Caki2 (cell line): Measurements from ENCODE around the gene CCNJ. TPM values are rescaled to one million over a fixed set of nuclear protein-coding genes. Genes with fewer than 3 reads are reported as not detected.
"Not testable (repeated sequence)": the region's sequence is repeated elsewhere in the genome, so short reads cannot be mapped to it uniquely, and the experiment has no call there.

Experiments
- DNase-seq: peaks from one replicate; pipeline ENCODE4 v3.0.0-alpha.2; 2015; ENCODE audit warnings: low read depth
- in situ Hi-C: cut with HindIII; loops from 2 replicates; pipeline ENCODE4 v1.10.0; 2016; ENCODE audit warnings: low sequenced_read_pairs, low pct_unique_long_range_greater_than_20kb, mixed read lengths
- total RNA-seq: library from RNA; depleted of rRNA; stranded (reverse); fragments of >200 nt; shearing (Covaris generic); gene quantifications from 2 replicates; pipeline ENCODE4 v1.2.3, GENCODE V29; 2014; ENCODE audit warnings: low replicate concordance

CCNJ gene
- total RNA-seq, 1 experiment from 2014 or later, result 1.6 TPM

GRCh38 chr10:96047925-96048324, 4.5 kb downstream of the CCNJ start:
- in situ Hi-C loops, DNase-seq: not testable (repeated sequence)

GRCh38 chr10:96049340-96049739, 6.0 kb downstream of the CCNJ start:
- in situ Hi-C loops, result no loop called here
- no peak for DNase-seq

- no peak for DNase-seq
- in situ Hi-C loops, result no loop called here
These were observed 10.6 kb downstream of the CCNJ start for GRCh38 chr10:96053985-96054384.

DNA sequence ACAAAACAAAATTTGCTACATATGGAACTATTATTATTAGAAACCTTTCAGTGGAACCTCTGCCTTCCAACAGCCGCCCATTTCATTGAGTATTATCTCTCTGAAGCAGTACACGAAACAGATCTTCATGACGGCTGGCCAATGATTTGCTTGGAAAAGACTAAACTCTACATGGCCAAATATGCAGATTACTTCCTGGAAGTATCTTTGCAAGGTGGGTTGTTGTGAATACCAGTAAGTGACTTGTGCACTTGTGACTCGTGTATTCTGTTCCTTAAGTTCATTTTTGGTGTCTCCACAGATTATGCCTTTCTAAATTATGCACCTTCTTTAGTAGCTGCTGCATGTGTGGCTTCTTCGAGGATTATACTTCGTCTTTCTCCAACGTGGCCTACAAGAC, 13.4 kb downstream of the CCNJ start:
- no peak for DNase-seq
- in situ Hi-C loops, result no loop called here

- in situ Hi-C loops, result no loop called here
- DNase-seq, result no peak
These were observed 17.8 kb downstream of the CCNJ start for GRCh38 chr10:96061232-96061631.

GRCh38 chr10:96072674-96073073, 29.3 kb downstream of the CCNJ start:
- in situ Hi-C loops, result no loop called here
- DNase-seq, result no peak

- in situ Hi-C loops, result no loop called here
- no peak for DNase-seq
These were observed 30.3 kb downstream of the CCNJ start for GRCh38 chr10:96073722-96074121.

DNA sequence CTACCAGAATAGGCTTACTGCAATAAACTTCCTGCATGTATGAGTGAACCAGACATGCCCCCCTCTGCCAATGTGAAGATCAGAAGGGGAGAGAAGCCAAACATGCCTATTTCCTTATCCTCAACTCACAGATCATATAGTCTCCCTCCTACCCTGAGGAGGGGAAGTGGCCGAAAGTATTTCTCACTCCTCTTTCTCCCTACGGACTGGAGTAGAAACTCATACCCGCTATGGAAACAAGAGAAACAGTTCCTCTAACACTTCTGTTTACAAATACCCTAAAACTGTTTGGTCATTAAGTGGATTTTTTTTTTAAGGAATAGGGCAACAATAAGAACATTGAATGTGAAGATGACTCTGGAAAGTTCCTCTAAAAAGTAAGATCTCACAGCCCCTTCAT, 31.4 kb downstream of the CCNJ start:
- no peak for DNase-seq
- in situ Hi-C loops, result no loop called here

- in situ Hi-C loops, result no loop called here
- DNase-seq, result no peak
These were observed 32.6 kb downstream of the CCNJ start for GRCh38 chr10:96075977-96076376.

- DNase-seq, result no peak
- in situ Hi-C loops, result no loop called here
These were observed 33.8 kb downstream of the CCNJ start for GRCh38 chr10:96077156-96077555.

DNA sequence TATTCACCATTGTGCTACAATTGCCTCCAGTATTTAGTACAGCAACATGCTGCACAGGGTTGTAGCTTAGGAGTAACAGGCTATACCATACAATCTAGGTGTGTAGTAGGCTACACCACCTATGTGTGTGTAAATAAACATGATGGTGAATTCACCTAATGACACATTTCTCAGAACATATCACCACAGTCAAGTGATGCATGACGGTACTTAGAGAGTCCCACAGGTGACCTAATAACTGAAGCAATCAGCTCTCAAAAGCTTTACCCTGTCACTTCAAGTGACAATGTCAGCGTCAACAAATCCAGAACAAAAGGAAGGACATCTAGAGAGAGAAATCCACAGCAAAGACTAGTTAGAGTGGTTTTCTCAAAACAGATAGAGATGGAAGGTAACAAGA, 38.8 kb downstream of the CCNJ start:
- DNase-seq, result no peak
- in situ Hi-C loops, result no loop called here

DNA sequence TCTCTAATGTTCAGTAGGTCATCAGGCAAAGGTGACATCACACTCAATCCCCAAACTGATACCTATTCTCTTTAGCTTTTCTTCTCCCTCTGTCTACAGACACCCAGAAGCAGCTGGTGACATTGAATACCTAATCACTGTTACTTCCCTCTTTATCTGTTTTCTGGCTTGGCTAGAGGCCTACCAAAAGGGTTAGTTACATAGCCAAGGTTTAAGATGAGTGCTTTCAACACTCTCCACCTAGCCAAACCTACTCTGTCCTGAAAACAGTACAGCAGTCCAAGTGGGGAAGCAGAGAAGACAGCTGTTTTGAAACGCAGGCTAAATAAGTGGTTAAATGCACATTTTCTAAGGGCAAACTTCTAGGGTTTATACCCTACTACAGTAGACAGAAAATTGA, 39.4 kb downstream of the CCNJ start:
- in situ Hi-C loops, result no loop called here

GRCh38 chr10:96089116-96089515, 45.7 kb downstream of the CCNJ start:
- no peak for DNase-seq
- in situ Hi-C loops, result no loop called here

More for the DNA sequence above, 39.4 kb downstream of the CCNJ start:
- no peak for DNase-seq

GRCh38 chr10:96089670-96090462, 46.5 kb downstream of the CCNJ start:
- peak; percentile 81 for DNase-seq
- in situ Hi-C loops, result no loop called here

DNA sequence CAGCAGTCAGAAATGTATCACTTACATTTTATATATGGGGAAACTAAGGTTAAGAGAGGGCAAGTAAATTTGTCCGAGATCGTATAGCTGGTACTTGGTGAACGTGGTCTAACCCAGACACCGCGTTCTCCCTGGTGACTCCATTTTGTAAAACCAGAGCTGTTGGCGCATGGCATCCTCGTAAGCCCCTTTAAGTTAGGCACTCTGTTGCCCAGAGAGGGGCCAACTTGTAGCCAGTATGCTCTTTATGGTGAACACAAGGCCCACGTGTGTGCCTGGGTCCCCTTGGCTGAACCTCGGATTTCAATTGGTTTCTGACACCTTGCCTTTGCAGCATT, 47.0 kb downstream of the CCNJ start:
- DNase-seq, result no peak
- in situ Hi-C loops, result no loop called here

- no peak for DNase-seq
- in situ Hi-C loops, result no loop called here
These were observed 49.8 kb downstream of the CCNJ start for GRCh38 chr10:96092999-96093767.

DNA sequence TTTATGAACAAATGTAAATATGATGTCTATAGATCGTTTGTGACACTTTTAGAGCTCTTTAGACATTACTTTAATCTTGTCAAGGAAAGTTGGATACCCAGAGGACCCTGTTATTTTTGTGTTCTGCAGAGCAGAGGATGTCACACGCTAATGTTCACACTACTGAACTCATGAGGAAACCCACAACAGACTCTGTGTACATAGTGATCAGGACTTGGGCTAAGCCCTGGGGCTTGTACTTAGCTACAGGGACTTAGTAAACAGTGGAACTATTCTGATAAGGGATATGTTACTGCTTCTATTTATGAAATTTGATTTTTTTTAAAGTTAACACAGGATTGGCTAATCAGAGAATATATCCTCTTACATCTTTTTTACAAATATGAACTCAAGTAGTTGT, 50.6 kb downstream of the CCNJ start:
- DNase-seq, result no peak
- in situ Hi-C loops, result no loop called here

DNA sequence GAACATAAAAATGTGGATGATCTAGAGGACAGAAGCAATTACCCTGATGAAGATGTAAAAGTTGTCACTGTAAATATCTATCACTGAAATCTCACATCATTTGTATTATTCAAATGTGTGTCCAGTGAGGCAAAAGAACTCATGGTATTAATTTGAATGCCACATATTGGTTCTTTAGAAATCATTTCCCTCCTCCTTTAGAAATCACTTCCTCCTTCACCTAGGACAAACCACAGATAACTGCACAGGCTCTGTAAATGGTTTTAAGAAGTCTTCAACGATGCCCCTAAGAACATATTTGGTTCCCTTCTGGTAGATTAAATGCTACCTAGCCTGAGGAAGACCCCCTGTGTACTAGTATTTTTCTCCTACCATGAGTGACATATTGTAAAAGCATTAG, 53.6 kb downstream of the CCNJ start:
- DNase-seq, result no peak
- in situ Hi-C loops, result no loop called here

DNA sequence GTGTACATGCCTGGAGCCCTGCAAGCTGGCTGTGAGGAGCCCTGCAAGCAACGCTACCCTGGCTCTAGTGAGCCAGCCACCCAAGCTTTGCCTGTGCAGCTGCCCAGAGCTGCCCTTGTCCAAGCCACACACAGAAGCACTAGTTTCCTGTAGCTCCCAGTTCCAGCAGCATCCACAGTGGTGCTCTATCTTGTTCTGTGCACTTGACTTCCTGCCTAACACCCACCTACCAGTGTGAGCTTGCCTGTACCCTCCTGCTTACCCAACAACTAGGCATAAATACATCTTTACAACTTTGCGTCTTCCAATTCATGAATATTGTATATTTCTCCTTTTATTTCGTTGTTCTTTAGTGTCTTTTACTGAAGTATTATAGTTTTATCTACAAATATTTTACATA, 54.5 kb downstream of the CCNJ start:
- no peak for DNase-seq
- in situ Hi-C loops, result no loop called here

DNA sequence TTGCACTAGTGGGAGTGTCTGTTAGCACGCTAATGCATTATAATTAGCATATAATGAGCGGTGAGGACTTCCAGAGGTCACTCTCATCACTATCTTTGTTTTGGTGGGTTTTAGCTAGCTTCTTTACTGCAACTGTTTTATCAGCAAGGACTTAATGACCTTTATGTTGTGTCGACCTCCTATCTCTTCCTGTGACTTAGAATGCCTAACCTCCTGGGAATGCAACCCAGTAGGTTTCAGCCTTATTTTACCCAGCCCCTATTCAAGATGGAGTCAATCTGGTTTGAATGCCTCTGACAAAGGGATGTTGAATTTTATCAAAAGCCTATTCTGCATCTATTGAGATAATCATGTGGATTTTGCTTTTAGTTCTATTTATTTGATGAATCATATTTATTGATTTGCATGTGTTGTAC, 64.2 kb downstream of the CCNJ start:
- no peak for DNase-seq
- in situ Hi-C loops, result no loop called here
